Measurements from ENCODE around the gene LPAR2.
"Not testable (repeated sequence)": the region's sequence is repeated elsewhere in the genome, so short reads cannot be mapped to it uniquely, and the experiment has no call there.

Gene LPAR2

DNA sequence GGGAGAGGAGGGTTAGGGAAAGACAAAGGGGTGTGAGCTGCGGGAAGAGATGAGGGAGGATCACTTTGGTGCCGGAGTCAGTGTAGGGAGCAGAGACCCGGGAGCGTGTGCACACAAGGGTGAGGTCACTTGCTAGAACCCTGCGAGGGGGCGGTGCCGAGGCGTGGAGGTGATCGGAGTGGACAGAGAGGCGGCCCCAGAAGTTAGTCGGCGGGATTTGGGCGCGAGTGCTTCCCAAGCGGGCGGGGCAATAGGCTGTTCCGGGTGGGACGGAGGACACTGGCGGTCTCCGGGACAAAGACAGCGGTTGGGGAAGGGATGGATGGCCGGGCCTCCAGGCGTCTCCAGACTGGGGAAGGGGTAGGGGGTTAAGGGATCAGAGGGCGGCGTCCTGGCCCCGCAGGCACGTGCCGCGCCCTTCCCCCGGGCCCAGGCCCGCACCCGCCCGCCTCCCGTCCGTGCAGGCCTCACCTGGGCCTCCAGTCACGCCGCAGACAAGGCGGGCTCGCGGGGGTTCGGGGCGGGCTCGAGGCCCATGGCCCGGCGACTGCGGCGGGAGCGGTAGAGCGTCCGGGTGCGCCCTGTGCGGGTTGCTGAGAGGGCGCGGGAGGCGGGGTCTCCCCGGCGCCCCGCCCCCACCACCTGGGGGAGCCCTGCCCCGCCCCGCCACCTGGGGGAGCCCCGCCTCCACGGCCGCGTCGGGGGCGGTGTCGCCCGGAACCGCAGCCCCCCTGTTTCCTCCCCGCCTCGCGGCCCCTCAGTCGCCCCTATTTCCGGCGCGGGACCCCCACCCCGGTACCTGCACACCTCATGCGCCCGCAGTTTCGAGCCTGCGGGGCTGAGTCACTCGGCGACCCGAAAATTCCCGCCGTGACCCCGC lies at the start of gene LPAR2:
Gene LPAR2, minus strand, starts transcription at position 600 of the 880 bp plus-strand sequence. CDS start 945 bp downstream, outside the sequence.
- no peaks in the 10 kb centered on the region for H3K9me3 ChIP-seq
- H3K36me3 ChIP-seq (replicated peaks): no peaks in the 10 kb centered on the region; the same call in 1 of the 2 replicates
- in situ Hi-C loops (cut with MboI; ENCODE audit: low sequenced_read_pairs): no loop called here
- H3K4me1 ChIP-seq: no peaks in the 10 kb centered on the region
- no peaks in the 10 kb centered on the region for H3K27me3 ChIP-seq (ENCODE audit: low read depth)
- DNase-seq (ENCODE audit: low spot score in 2 of 2): no peak
- no peak within 1 kb of the TSS for H3K4me3 ChIP-seq

DNA sequence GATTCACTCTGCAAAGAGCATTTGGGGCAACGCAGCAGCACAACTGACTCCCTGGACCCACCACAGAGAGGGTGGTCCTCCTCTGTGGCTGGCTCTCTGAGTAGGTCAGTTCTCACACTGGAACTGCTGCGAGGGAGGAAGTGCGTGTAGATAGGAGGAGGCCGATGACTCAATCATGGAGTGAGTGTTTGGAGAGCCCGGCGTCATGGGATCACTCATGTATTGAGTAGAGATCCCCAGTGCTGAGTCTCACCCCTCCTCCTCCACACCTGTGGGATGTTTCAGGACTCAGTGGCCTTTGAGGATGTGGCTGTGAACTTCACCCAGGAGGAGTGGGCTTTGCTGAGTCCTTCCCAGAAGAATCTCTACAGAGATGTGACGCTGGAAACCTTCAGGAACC lies 49.6 kb upstream of the LPAR2 start:
- H3K4me1 ChIP-seq: no peaks in the 10 kb centered on the region
- in situ Hi-C loops (cut with MboI; ENCODE audit: low sequenced_read_pairs): no loop called here
- no peak for DNase-seq (ENCODE audit: low spot score in 2 of 2)
- H3K36me3 ChIP-seq (replicated peaks): peaks cover 59% of the 10 kb centered on the region
- no peaks in the 10 kb centered on the region for H3K27me3 ChIP-seq (ENCODE audit: low read depth)
- H3K4me3 ChIP-seq: no peak overlapping the region
- peaks cover 20% of the 10 kb centered on the region for H3K9me3 ChIP-seq

DNA sequence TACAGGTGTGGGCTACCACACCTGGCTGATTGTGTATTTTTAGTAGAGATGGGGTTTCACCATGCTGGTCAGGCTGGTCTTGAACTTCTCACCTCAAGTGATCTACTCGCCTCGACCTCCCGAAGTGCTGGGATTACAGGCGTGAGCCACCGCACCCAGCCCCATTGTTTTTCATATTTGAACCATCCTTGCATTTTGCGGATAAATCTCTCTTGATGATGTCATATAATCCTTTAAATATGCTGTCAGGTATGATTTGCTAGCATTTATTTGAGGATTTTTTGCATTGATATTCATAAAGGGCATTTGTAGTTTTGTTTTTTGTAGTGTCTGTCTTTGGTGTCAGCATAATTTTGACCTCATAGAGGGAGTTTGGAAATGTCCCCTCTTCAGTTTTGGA lies 46.3 kb upstream of the LPAR2 start:
- no peaks in the 10 kb centered on the region for H3K27me3 ChIP-seq (ENCODE audit: low read depth)
- H3K36me3 ChIP-seq (replicated peaks): peaks cover 51% of the 10 kb centered on the region
- H3K4me3 ChIP-seq: no peak overlapping the region
- H3K4me1 ChIP-seq: no peaks in the 10 kb centered on the region; the same call in none of the 2 replicates
- H3K9me3 ChIP-seq: peaks cover 15% of the 10 kb centered on the region
- no peak for DNase-seq (ENCODE audit: low spot score in 2 of 2)
- in situ Hi-C loops (cut with MboI; ENCODE audit: low sequenced_read_pairs): no loop called here

DNA sequence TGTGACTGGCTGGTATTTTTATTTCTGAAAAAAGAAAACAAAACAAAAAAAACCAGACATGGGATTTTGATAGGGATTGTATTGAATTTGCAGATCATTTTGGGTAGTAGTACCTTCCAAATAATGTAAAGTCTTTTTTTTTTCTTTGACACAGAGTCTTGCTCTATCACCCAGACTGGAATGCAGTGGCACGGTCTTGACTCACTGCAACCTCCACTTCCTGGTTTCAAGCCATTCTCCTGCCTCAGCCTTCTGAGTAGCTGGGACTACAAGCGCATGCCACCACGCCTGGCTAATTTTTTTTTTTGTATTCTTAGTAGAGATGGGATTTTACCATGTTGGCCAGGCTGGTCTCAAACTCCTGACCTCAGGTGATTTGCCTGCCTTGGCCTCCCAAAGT lies 44.8 kb upstream of the LPAR2 start:
- Histone ChIP-seq H3K27me3 (ENCODE audit: low read depth) (no peaks in the 10 kb centered on the region), H3K4me1 (peaks cover 4% of the 10 kb centered on the region), H3K36me3 (replicated peaks) (peaks cover 36% of the 10 kb centered on the region), H3K9me3 (peaks cover 10% of the 10 kb centered on the region), H3K4me3 (no peak overlapping the region)
- no peak for DNase-seq (ENCODE audit: low spot score in 2 of 2)
- in situ Hi-C loops (cut with MboI; ENCODE audit: low sequenced_read_pairs): no loop called here

DNA sequence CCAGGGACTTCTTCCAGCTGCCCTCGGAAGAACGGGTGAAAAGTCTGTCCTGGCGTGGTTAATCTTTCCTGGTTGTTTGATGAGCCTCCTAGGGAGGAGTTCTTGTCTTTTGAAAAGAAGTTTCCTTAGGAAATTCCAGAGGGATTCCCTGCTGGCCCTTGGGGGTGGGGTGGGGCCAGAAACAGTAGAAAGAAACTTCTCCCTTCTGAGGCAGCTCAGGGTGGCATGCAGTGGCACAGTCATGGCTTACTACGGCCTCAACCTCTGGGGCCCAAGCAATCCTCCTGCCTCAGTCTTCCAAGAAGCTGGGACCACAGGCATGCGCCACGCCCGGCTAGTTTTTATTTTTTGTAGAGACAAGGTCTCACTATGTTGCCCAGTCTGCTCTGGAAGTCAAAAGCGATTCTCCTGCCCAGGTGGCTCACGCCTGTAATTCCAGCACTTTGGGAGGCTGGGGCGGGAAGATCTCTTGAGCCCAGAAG lies 42.1 kb upstream of the LPAR2 start:
- Histone ChIP-seq H3K9me3 (peaks cover 4% of the 10 kb centered on the region; the same call in 1 of the 2 replicates), H3K27me3 (ENCODE audit: low read depth) (no peaks in the 10 kb centered on the region), H3K4me3 (peak overlapping the region; percentile 96), H3K4me1 (peaks cover 4% of the 10 kb centered on the region), H3K36me3 (replicated peaks) (peaks cover 19% of the 10 kb centered on the region)
- peak; percentile 9 to 25 for DNase-seq (ENCODE audit: low spot score in 2 of 2)
- in situ Hi-C loops (cut with MboI; ENCODE audit: low sequenced_read_pairs): no loop called here

DNA sequence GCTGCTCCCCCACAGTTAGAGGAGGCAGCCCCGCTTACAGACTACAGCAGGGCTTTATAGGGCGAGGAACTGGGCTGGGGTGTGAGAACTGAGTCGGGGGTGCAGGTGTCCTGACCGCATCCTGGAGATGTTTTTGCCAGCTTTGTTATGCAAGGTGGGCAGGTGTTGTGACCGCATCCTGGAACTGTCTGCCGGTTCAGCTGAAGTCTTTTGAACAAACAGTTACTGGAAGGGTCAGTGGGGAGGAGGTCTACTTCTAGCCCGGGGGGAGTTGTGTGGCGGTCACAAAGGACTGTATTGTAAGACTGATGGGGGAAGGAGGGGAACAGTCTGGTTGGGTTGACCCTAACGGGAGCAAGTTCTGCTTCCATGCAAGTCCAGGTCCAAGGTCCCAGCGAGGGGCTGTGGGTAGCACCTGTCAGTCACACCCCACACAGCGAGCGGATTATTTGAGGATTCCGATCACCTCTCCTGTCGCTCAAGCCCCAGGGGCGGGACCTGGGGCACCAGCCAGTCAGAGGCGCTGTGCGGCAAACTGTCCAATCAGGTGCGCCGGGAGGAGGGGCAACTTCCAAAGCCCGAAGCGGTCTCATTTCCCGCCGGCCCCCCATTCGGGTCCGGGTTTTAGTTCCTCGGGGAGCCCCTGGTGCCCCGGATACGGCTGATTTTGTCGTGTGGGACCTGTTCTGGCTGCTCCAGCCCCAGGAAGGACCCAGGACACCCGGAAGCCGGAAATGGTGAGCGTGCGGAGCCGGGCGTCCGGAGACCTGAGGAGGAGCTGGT lies 40.4 kb upstream of the LPAR2 start, which contains the start of gene ZNF101:
Gene ZNF101, plus strand, starts transcription at position 610 of the 783 bp plus-strand sequence. Its CDS starts 125 bp downstream, at position 735.
- Histone ChIP-seq H3K9me3 (no peaks in the 10 kb centered on the region), H3K27me3 (ENCODE audit: low read depth) (no peaks in the 10 kb centered on the region), H3K4me3 (peak within 1 kb of the TSS; percentile 96), H3K36me3 (replicated peaks) (peaks cover 8% of the 10 kb centered on the region), H3K4me1 (peaks cover 4% of the 10 kb centered on the region)
- in situ Hi-C loops (cut with MboI; ENCODE audit: low sequenced_read_pairs): loop anchor here (5.0 kb wide), 1 partner anchor 109 kb away; no protein-coding TSS in a partner anchor
- peak; percentile 90 to 98 for DNase-seq (ENCODE audit: low spot score in 2 of 2)

DNA sequence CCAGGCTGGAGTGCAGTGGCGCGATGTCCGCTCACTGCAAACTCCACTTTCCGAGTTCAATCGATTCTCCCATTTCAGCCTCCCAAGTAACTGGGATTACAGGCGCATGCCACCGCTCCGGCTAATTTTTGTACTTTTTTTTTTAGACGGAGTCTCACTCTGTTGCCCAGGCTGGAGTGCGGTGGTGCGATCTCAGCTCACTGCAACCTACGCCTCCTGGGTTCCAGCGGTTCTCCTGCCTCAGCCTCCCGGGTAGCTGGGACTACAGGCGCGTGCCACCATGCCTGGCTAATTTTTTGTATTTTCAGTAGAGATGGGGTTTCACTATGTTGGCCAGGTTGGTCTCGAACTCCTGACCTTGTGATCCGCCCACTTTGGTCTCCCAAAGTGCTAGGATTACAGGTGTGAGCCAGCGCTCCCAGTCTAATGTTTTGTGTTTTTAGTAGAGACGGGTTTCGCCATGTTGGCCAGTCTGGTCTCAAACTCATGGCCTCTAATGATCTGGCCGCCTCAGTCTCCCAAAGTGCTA lies 37.5 kb upstream of the LPAR2 start:
- H3K4me1 ChIP-seq: peaks cover 11% of the 10 kb centered on the region
- H3K9me3 ChIP-seq; H3K36me3 ChIP-seq (replicated peaks); H3K4me3 ChIP-seq; H3K27me3 ChIP-seq (ENCODE audit: low read depth); DNase-seq (ENCODE audit: low spot score in 2 of 2): not testable (repeated sequence)
- in situ Hi-C loops (cut with MboI; ENCODE audit: low sequenced_read_pairs): loop anchor here (5.0 kb wide), 1 partner anchor 112 kb away; no protein-coding TSS in a partner anchor

DNA sequence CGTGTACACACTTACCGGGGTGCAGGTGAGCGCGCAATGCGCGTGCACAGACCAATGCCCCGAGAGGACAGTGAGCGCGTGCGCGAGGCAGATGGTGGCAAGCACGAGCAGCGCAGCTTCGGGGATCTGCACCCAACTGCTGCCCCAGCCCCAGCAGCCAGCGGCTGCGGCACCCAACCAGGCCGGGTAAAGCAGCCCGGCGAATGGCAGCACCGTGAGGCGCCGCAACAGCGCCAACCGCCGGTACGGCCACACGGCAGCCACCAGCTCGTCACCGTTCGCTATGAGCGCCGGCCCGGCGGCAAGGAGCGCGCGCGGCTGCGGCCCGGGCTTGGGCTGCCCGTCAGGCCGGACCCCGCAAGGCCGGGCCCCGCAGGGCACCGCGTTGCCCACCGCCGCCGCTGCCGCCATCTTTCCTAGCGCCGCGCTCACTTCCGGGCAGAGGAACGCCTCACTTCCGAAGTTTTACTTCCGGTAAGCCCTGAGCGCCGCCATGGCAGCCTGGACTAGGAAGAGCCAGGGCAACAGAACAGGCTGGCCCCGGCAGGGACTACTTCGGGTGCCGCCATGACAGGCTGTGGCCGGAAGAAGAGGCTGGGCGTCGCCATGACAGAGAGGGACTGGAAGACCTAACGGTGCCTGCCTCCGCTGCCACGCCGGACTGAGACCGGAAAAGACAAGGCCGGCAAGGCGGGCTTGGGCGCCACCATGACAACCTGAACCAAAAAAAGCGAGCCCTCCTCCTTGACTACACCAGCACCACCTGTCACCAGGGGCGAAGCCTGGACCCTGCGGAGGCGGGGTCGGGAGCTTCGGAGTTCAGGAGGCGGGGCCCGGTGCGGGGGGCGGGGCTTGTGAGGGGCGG lies 35.5 kb upstream of the LPAR2 start, which contains the start of gene ATP13A1:
Gene ATP13A1, minus strand, starts transcription at position 421 of the 865 bp plus-strand sequence. Its CDS starts 10 bp downstream, at position 411.
- Histone ChIP-seq H3K4me3 (peak within 1 kb of the TSS; percentile 84), H3K36me3 (replicated peaks) (peaks cover 26% of the 10 kb centered on the region), H3K27me3 (ENCODE audit: low read depth) (no peaks in the 10 kb centered on the region), H3K9me3 (no peaks in the 10 kb centered on the region), H3K4me1 (peaks cover 11% of the 10 kb centered on the region)
- in situ Hi-C loops (cut with MboI; ENCODE audit: low sequenced_read_pairs): no loop called here
- peak; percentile 96 to 98 for DNase-seq (ENCODE audit: low spot score in 2 of 2)

DNA sequence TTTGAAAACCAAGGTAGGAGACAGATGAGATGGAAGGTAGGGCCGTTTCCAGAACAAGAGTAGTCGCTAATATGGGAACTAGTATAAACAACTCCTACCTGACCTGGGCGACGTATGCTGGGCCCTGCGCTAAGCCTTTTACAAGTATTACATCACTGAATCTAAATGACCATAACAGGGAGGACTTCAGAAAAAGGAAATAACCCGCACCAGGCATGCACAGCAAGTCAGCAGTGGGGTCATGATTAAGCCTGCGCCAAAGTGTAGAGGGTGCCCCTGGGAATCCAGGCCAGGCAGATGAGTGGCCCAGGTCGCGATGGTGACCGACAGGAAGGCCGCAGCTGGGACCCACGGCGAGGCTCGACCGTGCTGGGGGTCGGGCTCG lies 34.8 kb upstream of the LPAR2 start:
- DNase-seq (ENCODE audit: low spot score in 2 of 2): peak in 1 of 2 experiments; percentile 5
- H3K36me3 ChIP-seq (replicated peaks): peaks cover 30% of the 10 kb centered on the region
- H3K4me1 ChIP-seq: peaks cover 7% of the 10 kb centered on the region
- H3K4me3 ChIP-seq: peak overlapping the region; percentile 84
- no peaks in the 10 kb centered on the region for H3K9me3 ChIP-seq
- in situ Hi-C loops (cut with MboI; ENCODE audit: low sequenced_read_pairs): no loop called here
- no peaks in the 10 kb centered on the region for H3K27me3 ChIP-seq (ENCODE audit: low read depth)

DNA sequence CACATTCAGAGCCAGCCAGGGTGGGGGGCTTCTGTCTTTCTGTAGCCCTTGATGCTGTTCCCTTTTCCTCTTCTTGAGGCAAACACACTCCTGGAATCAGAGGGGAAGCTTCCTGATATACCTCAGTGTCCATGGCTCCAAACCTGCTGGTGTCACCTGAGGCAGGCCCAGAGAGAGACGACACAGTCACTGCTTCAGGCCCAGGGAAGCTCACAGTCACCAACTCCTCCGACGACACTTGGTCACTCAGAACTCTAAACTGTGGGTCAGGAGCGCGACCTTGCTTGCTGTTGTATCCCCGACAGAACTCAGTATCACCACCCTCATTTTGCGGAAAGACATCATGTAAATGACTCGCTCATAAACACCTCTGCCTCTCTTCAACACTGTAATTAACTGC lies 34.3 kb upstream of the LPAR2 start:
- in situ Hi-C loops (cut with MboI; ENCODE audit: low sequenced_read_pairs): no loop called here
- no peaks in the 10 kb centered on the region for H3K27me3 ChIP-seq (ENCODE audit: low read depth)
- DNase-seq (ENCODE audit: low spot score in 2 of 2): peak in 1 of 2 experiments; percentile 8
- peak overlapping the region; percentile 84 for H3K4me3 ChIP-seq
- H3K9me3 ChIP-seq: no peaks in the 10 kb centered on the region
- H3K4me1 ChIP-seq: peaks cover 7% of the 10 kb centered on the region
- H3K36me3 ChIP-seq (replicated peaks): peaks cover 34% of the 10 kb centered on the region

DNA sequence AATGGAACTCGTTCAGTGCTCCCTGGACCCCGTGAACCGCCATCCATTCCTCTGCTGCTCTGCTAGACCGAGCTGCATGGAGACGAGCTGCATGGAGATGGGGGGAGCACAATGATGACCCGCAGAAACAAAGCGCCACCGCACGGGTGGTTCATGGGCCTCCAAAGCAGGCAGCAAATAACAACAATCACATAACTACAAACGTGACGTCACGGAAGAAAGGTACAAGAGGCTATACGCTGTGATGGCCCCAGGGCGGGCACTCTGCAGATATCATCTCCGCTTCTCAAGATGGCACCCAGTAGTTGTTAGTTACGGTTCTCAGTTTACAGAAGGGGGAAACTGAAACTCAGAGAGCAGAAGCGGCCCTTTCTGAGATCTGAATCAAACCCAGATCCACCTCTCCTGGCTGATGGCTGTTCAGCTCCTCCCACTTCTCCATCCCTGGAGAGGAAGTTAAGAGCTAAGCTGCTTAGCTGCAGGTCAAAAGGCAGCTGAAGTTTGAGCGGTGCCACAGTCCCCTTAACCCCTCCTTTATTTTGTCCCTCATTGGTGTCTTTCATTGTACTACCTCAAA lies 33.7 kb upstream of the LPAR2 start:
- peak; percentile 64 to 70 for DNase-seq (ENCODE audit: low spot score in 2 of 2)
- H3K27me3 ChIP-seq (ENCODE audit: low read depth): no peaks in the 10 kb centered on the region
- peaks cover 40% of the 10 kb centered on the region for H3K36me3 ChIP-seq (replicated peaks)
- peak overlapping the region; percentile 84; the same call in 1 of the 2 replicates for H3K4me3 ChIP-seq
- H3K9me3 ChIP-seq: no peaks in the 10 kb centered on the region
- in situ Hi-C loops (cut with MboI; ENCODE audit: low sequenced_read_pairs): no loop called here
- H3K4me1 ChIP-seq: peaks cover 7% of the 10 kb centered on the region

DNA sequence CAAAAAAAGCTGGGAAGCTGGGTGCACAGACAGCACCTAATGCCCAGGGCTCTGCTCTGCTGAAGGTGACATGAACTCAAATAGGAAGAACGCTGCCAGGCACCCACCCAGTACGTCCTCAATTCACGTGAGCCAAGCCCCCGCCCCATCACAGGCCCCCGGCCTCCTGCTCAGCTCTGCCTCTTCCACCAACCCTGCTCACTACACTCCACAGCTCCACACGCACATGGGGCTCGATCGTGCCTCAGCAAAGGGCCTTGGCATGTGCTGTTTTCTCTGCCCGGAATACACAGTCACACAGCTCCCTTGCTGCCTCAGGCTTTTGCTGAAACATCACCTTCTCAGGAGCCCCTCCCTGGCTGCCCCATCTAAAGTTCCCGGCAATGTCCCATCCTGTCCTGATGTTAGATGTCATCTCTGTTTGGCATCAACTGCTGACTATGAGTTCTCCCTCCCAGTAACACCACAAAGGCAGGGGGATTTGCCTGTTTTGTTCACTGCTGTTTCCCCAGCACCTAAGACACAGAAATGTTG lies 33.2 kb upstream of the LPAR2 start:
- H3K36me3 ChIP-seq (replicated peaks): peaks cover 46% of the 10 kb centered on the region
- H3K27me3 ChIP-seq (ENCODE audit: low read depth): no peaks in the 10 kb centered on the region
- H3K4me3 ChIP-seq: no peak overlapping the region; the same call in 1 of the 2 replicates
- in situ Hi-C loops (cut with MboI; ENCODE audit: low sequenced_read_pairs): no loop called here
- H3K9me3 ChIP-seq: no peaks in the 10 kb centered on the region
- no peak for DNase-seq (ENCODE audit: low spot score in 2 of 2)
- H3K4me1 ChIP-seq: peaks cover 7% of the 10 kb centered on the region
